Uterus (tissue), 4 donors: ENCODE data around the gene NOTUM. TPM values are rescaled to one million over a fixed set of nuclear protein-coding genes. Genes with fewer than 3 reads are reported as not detected.

ENCODE experiments used
- DNase-seq, 2 donors: peaks; one replicate each; pipeline ENCODE4 v3.0.0-alpha.2; 2019 to 2020
- H3K27ac ChIP-seq, 2 donors: fragments of 200-600 bp; sonication (generic); 1 replicate in 1 of 2; 2 replicates in 1 of 2; pipeline ENCODE4 v1.5.1; 2016 to 2018
- H3K27me3 ChIP-seq, 2 donors: fragments of 200-600 bp; sonication (generic); one replicate each; pipeline ENCODE4 v1.5.1; 2018 to 2019; ENCODE audit warnings: control low read depth in 1 of 2
- H3K36me3 ChIP-seq, 2 donors: fragments of 200-600 bp; sonication (generic); one replicate each; pipeline ENCODE4 v1.5.1; 2019; ENCODE audit warnings: control low read depth in 1 of 2
- H3K4me1 ChIP-seq, 2 donors: fragments of 200-600 bp; sonication (generic); one replicate each; pipeline ENCODE4 v1.5.1; 2018 to 2019; ENCODE audit warnings: control low read depth in 1 of 2
- H3K4me3 ChIP-seq, 2 donors: fragments of 200-600 bp; sonication (generic); 1 replicate in 1 of 2; 2 replicates in 1 of 2; pipeline ENCODE4 v1.5.1; 2018 to 2019; ENCODE audit warnings: mild to moderate bottlenecking in 1 of 2
- H3K9me3 ChIP-seq, 2 donors: fragments of 200-600 bp; sonication (generic); one replicate each; pipeline ENCODE4 v1.5.1; 2019; ENCODE audit warnings: control low read depth in 1 of 2
- POLR2A ChIP-seq, 2 donors: fragments of 450-650 bp; IDR thresholded peaks; one replicate each; pipeline ENCODE4 v1.6.1; 2016; ENCODE audit warnings: antibody characterized with exemption in 2 of 2, mild to moderate bottlenecking in 1 of 2, moderate library complexity in 1 of 2
- intact Hi-C: fragments of 100-400 bp; cut with DNase I; formaldehyde crosslinking; loops from one replicate; pipeline ENCODE4 v1.15.1; 2023; ENCODE audit warnings: low total_unique reads
- total RNA-seq, 4 donors: library from RNA; depleted of rRNA in 3 of 4; stranded (reverse); fragments of >200 nt in 3 of 4; gene quantifications; one replicate each; pipeline versions ENCODE4 v1.1.0 to v1.2.4, GENCODE V29; 2014 to 2023
- TF ChIP-seq, protein P1 (sequence below), 4 experiments: fragments of 200-600 bp in 2 of 4; fragments of 450-650 bp in 2 of 4; sonication (generic) in 2 of 4; IDR thresholded peaks; one replicate each; pipeline ENCODE4 v1.5.1; 2016 to 2019; ENCODE audit warnings: antibody characterized with exemption in 4 of 4, mild to moderate bottlenecking in 2 of 4, moderate library complexity in 1 of 4
- donor health status: DM: yes; HTN: yes; CAD: no.

Gene NOTUM
- total RNA-seq, 4 donors from 2014 or later, result 5.0 TPM; not detected in 3

DNA sequence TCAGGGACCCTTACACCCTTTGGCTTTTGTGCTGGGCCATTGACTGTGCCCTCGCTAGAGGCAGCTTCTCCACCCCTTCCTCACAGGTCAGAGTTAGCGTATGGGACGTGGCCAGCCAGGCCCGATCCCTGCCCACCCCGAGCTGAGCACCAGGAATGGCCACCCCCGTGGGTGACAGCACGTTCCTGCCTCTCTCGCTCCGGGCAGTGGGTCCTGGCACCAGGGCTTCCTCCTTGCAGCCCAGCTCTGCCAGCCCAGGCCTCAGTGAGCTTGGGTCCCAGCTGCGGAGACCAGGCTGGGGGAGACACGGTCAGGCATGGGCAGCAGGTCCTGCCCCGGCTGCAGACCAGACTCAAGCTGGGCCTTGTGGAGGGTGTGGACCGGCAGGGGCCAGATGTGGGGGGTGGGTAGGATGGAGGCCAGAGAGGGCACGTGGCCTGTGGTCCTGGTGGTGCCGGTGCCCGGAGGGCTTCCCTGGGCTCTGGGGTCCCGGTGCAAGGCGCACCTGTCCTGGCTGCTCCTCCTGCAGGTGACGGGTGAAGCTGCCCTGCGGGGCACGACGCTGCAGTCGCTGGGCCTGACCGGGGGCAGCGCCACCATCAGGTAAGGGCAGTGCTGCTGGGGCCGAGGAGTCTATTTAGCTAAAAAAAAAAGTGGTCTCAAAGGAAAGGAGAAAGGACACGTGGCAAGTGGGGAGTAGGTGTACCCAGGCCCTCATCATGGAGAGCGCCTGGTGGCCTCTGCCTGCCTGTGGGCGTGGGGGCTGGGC is 34.7 kb upstream of the NOTUM start:
- intact Hi-C loops, result no loop called here
- TF ChIP-seq POLR2A (IDR thresholded peaks at IDR 0.05), result no peak
- TF ChIP-seq, protein P1, sequence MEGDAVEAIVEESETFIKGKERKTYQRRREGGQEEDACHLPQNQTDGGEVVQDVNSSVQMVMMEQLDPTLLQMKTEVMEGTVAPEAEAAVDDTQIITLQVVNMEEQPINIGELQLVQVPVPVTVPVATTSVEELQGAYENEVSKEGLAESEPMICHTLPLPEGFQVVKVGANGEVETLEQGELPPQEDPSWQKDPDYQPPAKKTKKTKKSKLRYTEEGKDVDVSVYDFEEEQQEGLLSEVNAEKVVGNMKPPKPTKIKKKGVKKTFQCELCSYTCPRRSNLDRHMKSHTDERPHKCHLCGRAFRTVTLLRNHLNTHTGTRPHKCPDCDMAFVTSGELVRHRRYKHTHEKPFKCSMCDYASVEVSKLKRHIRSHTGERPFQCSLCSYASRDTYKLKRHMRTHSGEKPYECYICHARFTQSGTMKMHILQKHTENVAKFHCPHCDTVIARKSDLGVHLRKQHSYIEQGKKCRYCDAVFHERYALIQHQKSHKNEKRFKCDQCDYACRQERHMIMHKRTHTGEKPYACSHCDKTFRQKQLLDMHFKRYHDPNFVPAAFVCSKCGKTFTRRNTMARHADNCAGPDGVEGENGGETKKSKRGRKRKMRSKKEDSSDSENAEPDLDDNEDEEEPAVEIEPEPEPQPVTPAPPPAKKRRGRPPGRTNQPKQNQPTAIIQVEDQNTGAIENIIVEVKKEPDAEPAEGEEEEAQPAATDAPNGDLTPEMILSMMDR (IDR thresholded peaks at IDR 0.05), result no peak
- Histone ChIP-seq H3K27ac (no peak overlapping the region), H3K27me3 (no peaks in the 10 kb centered on the region), H3K4me1 (no peaks in the 10 kb centered on the region), H3K4me3 (no peak overlapping the region), H3K9me3 (no peaks in the 10 kb centered on the region), H3K36me3 (no peaks in the 10 kb centered on the region)
- no peak for DNase-seq

DNA sequence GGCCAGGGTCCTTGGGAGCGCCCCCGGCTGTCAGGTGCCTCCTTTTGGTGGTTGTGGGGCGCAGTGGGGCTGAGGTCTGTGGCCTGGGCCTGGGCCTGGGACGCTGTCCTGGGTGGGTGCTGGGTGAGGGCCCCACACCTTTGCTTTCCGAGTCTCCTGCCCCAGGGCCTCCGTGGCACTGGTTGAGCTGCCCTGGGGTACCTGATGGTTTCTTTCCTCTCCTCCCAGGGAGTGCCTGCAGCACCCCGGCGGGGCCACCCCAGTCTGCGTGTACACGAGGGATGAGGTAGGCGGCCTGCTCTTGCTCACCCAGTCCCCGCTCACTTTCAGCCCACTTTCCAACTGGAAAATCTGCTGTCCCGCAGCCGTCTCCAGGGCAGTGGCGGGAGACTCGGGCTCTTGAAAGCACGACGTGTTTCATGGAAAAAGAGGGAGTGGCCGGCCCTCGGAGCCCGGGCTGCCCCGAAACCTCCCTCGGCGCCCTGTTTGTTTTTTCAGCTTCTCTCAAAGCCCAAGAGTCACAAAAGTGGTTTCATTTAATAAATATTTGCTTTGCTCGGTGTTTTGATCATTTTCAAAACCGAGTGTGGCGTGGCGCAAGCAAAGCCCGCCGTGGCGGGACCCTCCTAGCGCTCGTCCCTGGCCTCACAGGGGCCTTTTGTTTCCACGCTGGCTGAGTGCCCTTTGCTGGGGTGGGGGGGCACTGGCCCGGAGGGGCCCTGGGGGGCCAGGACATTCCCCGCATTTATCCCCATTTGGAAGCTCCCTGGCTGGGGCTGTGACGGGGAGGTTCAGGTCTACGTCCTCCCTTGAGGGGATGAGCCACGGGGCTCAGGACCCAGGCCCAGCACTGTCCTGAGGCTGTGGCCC is 33.8 kb upstream of the NOTUM start:
- intact Hi-C loops, result no loop called here
- Histone ChIP-seq H3K4me3 (no peak overlapping the region), H3K4me1 (no peaks in the 10 kb centered on the region), H3K27ac (no peak overlapping the region), H3K9me3 (no peaks in the 10 kb centered on the region), H3K27me3 (no peaks in the 10 kb centered on the region), H3K36me3 (no peaks in the 10 kb centered on the region)
- TF ChIP-seq, protein P1 (IDR thresholded peaks at IDR 0.05), result no peak
- TF ChIP-seq POLR2A (IDR thresholded peaks at IDR 0.05), result no peak
- DNase-seq, result no peak

DNA sequence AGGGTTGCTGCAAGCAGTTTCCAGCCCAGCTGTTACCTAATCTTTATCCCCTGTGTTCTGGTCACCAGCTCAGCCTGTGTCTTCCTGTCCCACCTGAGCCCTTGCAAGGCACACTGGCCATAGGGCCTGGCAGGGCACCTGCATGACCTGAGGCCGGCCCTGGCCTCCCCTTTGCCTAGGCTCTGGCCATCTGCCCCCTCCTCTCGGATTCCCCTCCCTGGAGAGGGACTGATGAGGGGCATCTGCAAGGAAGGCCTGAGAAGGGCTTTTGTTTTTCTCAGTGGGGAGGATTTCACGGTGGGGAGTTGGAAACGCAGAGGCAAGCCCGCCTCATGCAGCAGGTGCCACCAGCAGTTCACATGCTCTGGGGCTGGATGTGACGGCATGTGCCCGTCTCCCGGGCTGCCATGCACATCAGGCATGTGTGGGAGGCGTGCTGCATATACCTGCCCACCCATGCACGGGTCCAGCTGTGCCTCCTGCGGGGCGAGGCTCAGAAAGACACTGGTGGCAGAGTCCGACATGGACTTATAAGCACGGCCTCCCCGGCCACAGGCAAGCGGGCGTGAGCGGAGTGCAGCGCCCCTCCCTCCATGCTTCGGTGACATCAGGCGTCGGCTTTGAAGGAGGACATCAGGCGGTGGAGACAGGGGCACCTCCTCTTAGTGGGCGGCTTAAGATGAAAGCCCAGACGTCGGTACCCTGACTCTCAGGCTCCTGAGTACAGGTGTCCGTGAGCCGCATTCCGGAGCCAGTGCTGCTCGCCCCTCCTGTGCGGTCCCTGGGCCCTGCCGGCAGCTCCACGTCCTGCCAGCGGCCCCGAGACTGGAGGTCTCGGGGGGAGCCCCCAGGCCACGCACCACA is 33.0 kb upstream of the NOTUM start:
- H3K27ac ChIP-seq, result no peak overlapping the region
- DNase-seq, result no peak
- intact Hi-C loops, result no loop called here
- no peaks in the 10 kb centered on the region for H3K9me3 ChIP-seq
- H3K4me3 ChIP-seq, result no peak overlapping the region
- H3K4me1 ChIP-seq, result no peaks in the 10 kb centered on the region
- no peaks in the 10 kb centered on the region for H3K36me3 ChIP-seq
- TF ChIP-seq, protein P1 (IDR thresholded peaks at IDR 0.05), result no peak
- no peak for TF ChIP-seq POLR2A (IDR thresholded peaks at IDR 0.05)
- H3K27me3 ChIP-seq, result no peaks in the 10 kb centered on the region

DNA sequence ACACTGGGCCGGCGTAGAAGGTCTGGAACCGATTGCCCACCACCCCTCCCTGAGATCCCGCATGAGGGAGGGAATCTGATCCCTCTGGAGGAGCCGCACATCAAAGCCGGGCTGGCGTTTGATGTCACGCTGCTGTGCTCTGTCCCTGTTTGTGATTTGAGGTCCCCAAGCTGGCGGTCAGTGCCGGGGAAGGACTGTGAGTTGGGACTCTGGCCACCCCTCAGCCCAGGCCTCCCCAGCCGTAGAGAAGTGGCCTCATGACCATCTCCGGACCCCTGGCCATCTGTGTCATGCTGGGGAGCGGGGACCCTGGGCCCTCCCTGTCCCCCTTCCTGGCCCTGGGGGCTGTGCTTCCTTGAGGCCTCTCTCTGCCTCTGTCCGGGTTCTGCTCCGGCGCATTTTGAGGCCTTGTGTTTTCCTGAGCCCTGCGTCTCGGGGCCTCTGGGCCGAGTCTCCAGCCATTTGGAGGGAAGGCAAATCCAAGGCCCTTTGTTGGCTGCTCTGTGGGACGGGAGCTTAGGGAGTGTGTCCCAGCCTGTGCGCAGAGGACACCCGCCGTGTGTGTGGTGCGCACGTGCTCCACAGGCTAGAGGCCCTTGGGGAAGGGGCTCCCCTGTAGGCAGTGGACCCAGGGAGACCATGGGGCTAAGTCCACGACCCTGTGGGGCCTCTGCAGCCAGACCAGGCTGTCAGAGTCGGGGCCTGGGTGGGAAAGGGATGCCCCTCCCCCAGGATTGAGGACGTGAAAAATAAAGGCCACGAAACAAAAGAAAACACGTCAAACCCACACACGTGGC is 31.5 kb upstream of the NOTUM start:
- Histone ChIP-seq H3K27ac (no peak overlapping the region), H3K4me3 (no peak overlapping the region), H3K27me3 (no peaks in the 10 kb centered on the region), H3K4me1 (no peaks in the 10 kb centered on the region), H3K36me3 (no peaks in the 10 kb centered on the region), H3K9me3 (no peaks in the 10 kb centered on the region)
- TF ChIP-seq, protein P1 (IDR thresholded peaks at IDR 0.05), result no peak
- TF ChIP-seq POLR2A (IDR thresholded peaks at IDR 0.05), result no peak
- no peak for DNase-seq
- intact Hi-C loops, result no loop called here
